A549 (cell line): Measurements from ENCODE around the gene SNX19. TPM values are rescaled to one million over a fixed set of nuclear protein-coding genes. Genes with fewer than 3 reads are reported as not detected.

Experiments
- ATAC-seq, 2 experiments: fragments of 200-7000 bp in 1 of 2; fragments of >200 bp in 1 of 2; cut with Nextera tagmentation in 1 of 2; cut with Tn5 transposase in 1 of 2; 3 replicates each; pipeline versions ENCODE4 v1.8.0 to v1.9.1; 2018 to 2020; ENCODE audit warnings: mild to moderate bottlenecking in 1 of 2, moderate library complexity in 1 of 2
- CTCF ChIA-PET: fragments of 300-600 bp; sonication (Branson Sonifier 250); formaldehyde crosslinking; extraction: SDS; loops from one replicate; lab custom pipeline; 2021; ENCODE audit warnings: antibody characterized with exemption, inconsistent platforms; lab: Yijun Ruan, JAX
- POLR2A ChIA-PET: fragments of 350-600 bp; formaldehyde crosslinking; extraction: SDS; loops from one replicate; lab custom pipeline; 2021; ENCODE audit warnings: antibody characterized with exemption, inconsistent platforms; lab: Yijun Ruan, JAX
- DNase-seq, 2 experiments: peaks; one replicate each; pipeline versions ENCODE4 v3.0.0 to v3.0.0-alpha.2; 2011 to 2016; ENCODE audit warnings: low read depth in 1 of 2, low spot score in 1 of 2
- FAIRE-seq: peaks from 2 replicates; lab custom pipeline; 2011; peaks lifted over from hg19 to GRCh38; lab: Jason Lieb, UNC
- H3K27ac ChIP-seq, 2 experiments: fragments of >200 bp; sonication (Bioruptor Twin); formaldehyde crosslinking; 3 replicates each; pipeline ENCODE4 v1.5.1; 2016 to 2017
- H3K4me1 ChIP-seq: fragments of >200 bp; sonication (Bioruptor Twin); formaldehyde crosslinking; 3 replicates; pipeline ENCODE4 v1.6.1; 2016
- H3K4me2 ChIP-seq: fragments of >200 bp; sonication (Bioruptor Twin); formaldehyde crosslinking; 3 replicates; pipeline ENCODE4 v1.6.1; 2016
- H3K4me3 ChIP-seq: fragments of >200 bp; sonication (Bioruptor Twin); formaldehyde crosslinking; 3 replicates; pipeline ENCODE4 v1.5.1; 2016
- H3K9me3 ChIP-seq: fragments of >200 bp; sonication (Bioruptor Twin); formaldehyde crosslinking; 3 replicates; pipeline ENCODE4 v1.6.1; 2016
- BCL3 ChIP-seq: fragments of >200 bp; sonication (Bioruptor Twin); formaldehyde crosslinking; IDR thresholded peaks from 3 replicates; pipeline ENCODE4 v1.6.1; 2016
- BHLHE40 ChIP-seq: IDR thresholded peaks from 2 replicates; pipeline ENCODE4 v1.6.1; 2012; ENCODE audit warnings: low read depth, low read length, inconsistent platforms
- CBX8 ChIP-seq: fragments of 200-600 bp; sonication (generic); IDR thresholded peaks from 2 replicates; pipeline ENCODE4 v1.6.1; 2016
- FOSL2 ChIP-seq, 2 experiments: fragments of 450-650 bp in 1 of 2; fragments of >200 bp in 1 of 2; sonication (Bioruptor Twin) in 1 of 2; formaldehyde crosslinking; IDR thresholded peaks; 2 replicates each; pipeline versions ENCODE4 v1.5.0 to v1.6.1; 2016 to 2020; ENCODE audit warnings: mild to moderate bottlenecking in 1 of 2, moderate library complexity in 1 of 2
- GATA3 ChIP-seq: IDR thresholded peaks from 2 replicates; pipeline ENCODE4 v1.6.1; 2012; ENCODE audit warnings: borderline replicate concordance
- HES2 ChIP-seq: fragments of >200 bp; sonication (Bioruptor Twin); formaldehyde crosslinking; IDR thresholded peaks from 2 replicates; pipeline ENCODE4 v1.6.1; 2016
- HMGXB4 ChIP-seq: fragments of 250-450 bp; sonication (Bioruptor Pico); IDR thresholded peaks from 2 replicates; pipeline ENCODE4 v1.5.0; 2021; ENCODE audit warnings: mild to moderate bottlenecking, moderate library complexity, borderline replicate concordance
- HOXA7 ChIP-seq: fragments of 250-450 bp; sonication (Bioruptor Pico); IDR thresholded peaks from 2 replicates; pipeline ENCODE4 v1.5.0; 2020; ENCODE audit warnings: mild to moderate bottlenecking, moderate library complexity
- JUN ChIP-seq, 2 experiments: fragments of >200 bp; sonication (Bioruptor Twin); formaldehyde crosslinking; IDR thresholded peaks; 2 replicates in 1 of 2; 3 replicates in 1 of 2; pipeline ENCODE4 v1.6.1; 2016 to 2017
- MAFK ChIP-seq: fragments of 450-650 bp; IDR thresholded peaks from 2 replicates; pipeline ENCODE4 v1.6.1; 2014; ENCODE audit not compliant: partially characterized antibody
- NFE2L2 ChIP-seq: fragments of 150-350 bp; conservative IDR thresholded peaks from 2 replicates; pipeline ENCODE4 v1.6.1; 2014; ENCODE audit warnings: low read length
- PHF8 ChIP-seq: fragments of 200-600 bp; sonication (generic); IDR thresholded peaks from 2 replicates; pipeline ENCODE4 v1.6.1; 2016; ENCODE audit warnings: low read depth, mild to moderate bottlenecking, antibody characterized with exemption, moderate library complexity, borderline replicate concordance
- POLR2A ChIP-seq: IDR thresholded peaks from 2 replicates; pipeline ENCODE4 v1.6.1; 2012; ENCODE audit warnings: mild to moderate bottlenecking, low read length
- RCOR1 ChIP-seq: fragments of 150-350 bp; IDR thresholded peaks from 2 replicates; pipeline ENCODE4 v1.6.1; 2014; ENCODE audit warnings: antibody characterized with exemption, low read length, low read depth
- REST ChIP-seq: fragments of 200-600 bp; sonication (generic); IDR thresholded peaks from 2 replicates; pipeline ENCODE4 v1.6.1; 2016; ENCODE audit warnings: antibody characterized with exemption, mild to moderate bottlenecking, moderate library complexity
- RFX5 ChIP-seq: fragments of 450-650 bp; IDR thresholded peaks from 2 replicates; pipeline ENCODE4 v1.7.1; 2014; ENCODE audit warnings: antibody characterized with exemption, mild to moderate bottlenecking, moderate library complexity
- SREBF2 ChIP-seq: fragments of 450-650 bp; IDR thresholded peaks from 2 replicates; pipeline ENCODE4 v1.6.1; 2014; ENCODE audit warnings: mild to moderate bottlenecking, moderate library complexity
- TP53 ChIP-seq: fragments of 250-450 bp; sonication (Bioruptor Pico); IDR thresholded peaks from 2 replicates; pipeline ENCODE4 v1.5.0; 2021; ENCODE audit warnings: mild to moderate bottlenecking, moderate library complexity
- ZSCAN20 ChIP-seq: fragments of 250-450 bp; sonication (Bioruptor Pico); IDR thresholded peaks from 2 replicates; pipeline ENCODE4 v1.8.0; 2022; ENCODE audit warnings: mild to moderate bottlenecking, moderate library complexity
- WGBS: methylation state at CpG from one replicate; pipeline ENCODE4 v1.1.6; 2017; ENCODE audit errors: missing lambda C conversion rate; 5-methylcytosine and 5-hydroxymethylcytosine counted together
- polyA plus RNA-seq, 4 experiments: library from polyadenylated mRNA; depleted of rRNA in 3 of 4; stranded (reverse); fragments of >200 nt; fragmentation: RNase III in 1 of 4; extraction: RNeasy Plus Mini Kit Qiagen cat#74134 plus additional on column Dnase treatment in 1 of 4; gene quantifications; 2 replicates in 3 of 4; 3 replicates in 1 of 4; pipeline ENCODE4 v1.2.3, GENCODE V29; 2011 to 2017

Gene SNX19
- polyA plus RNA-seq, 2 of the 4 experiments (the other 2 are of a cell fraction): 13.4 to 26.7 TPM

- POLR2A ChIA-PET: no interaction called here
- TF ChIP-seq BHLHE40: no peak
- H3K4me3 ChIP-seq: no peak overlapping the region
- no peaks in the 10 kb centered on the region for H3K9me3 ChIP-seq
- no peak for DNase-seq
- WGBS: 20% methylated on average over 5 of the region's 6 CpGs
- CTCF ChIA-PET: interaction anchor here (1.0 kb wide), 1 partner anchor 15 kb away, joined by 3 read pairs; no protein-coding TSS in a partner anchor
- no peaks in the 10 kb centered on the region for H3K4me1 ChIP-seq
- no peak for ATAC-seq
- FAIRE-seq: no peak
- H3K27ac ChIP-seq: no peak overlapping the region
- H3K4me2 ChIP-seq: no peak overlapping the region
Observed at GRCh38 chr11:130947481-130947880, 31.2 kb upstream of the SNX19 start.

- no peak for ATAC-seq
- no peak overlapping the region for H3K27ac ChIP-seq
- no peak overlapping the region for H3K4me3 ChIP-seq
- TF ChIP-seq CBX8: no peak
- TF ChIP-seq JUN (IDR thresholded peaks at IDR 0.05): no peak
- no peak for TF ChIP-seq HOXA7 (CRISPR knock-in tag)
- TF ChIP-seq REST: no peak
- no peak for TF ChIP-seq HMGXB4 (CRISPR knock-in tag)
- TF ChIP-seq BCL3: no peak
- no peak for TF ChIP-seq SREBF2
- no peak for TF ChIP-seq FOSL2 (IDR thresholded peaks at IDR 0.05)
- TF ChIP-seq FOSL2 (CRISPR knock-in tag; IDR thresholded peaks at IDR 0.05): no peak
- TF ChIP-seq HES2: no peak
- TF ChIP-seq NFE2L2: no peak
- no peak for TF ChIP-seq RFX5
- TF ChIP-seq POLR2A: no peak
- no peak for TF ChIP-seq TP53 (CRISPR knock-in tag)
- TF ChIP-seq RCOR1: no peak
- no peak for TF ChIP-seq PHF8
- no peaks in the 10 kb centered on the region for H3K4me1 ChIP-seq
- 21% methylated on average over 3 of the region's 3 CpGs for WGBS
- FAIRE-seq: no peak
- no peak overlapping the region for H3K4me2 ChIP-seq
- ChIA-PET CTCF (no interaction called here), POLR2A (no interaction called here)
- DNase-seq: no peak
- no peaks in the 10 kb centered on the region for H3K9me3 ChIP-seq
Observed at GRCh38 chr11:130947058-130947457, 30.8 kb upstream of the SNX19 start.

GRCh38 chr11:130945896-130946295 lies 29.6 kb upstream of the SNX19 start:
- no peaks in the 10 kb centered on the region for H3K9me3 ChIP-seq
- CTCF ChIA-PET: no interaction called here
- H3K4me3 ChIP-seq: no peak overlapping the region
- H3K4me2 ChIP-seq: no peak overlapping the region
- no peak for DNase-seq
- no peak for TF ChIP-seq MAFK
- TF ChIP-seq RCOR1: no peak
- TF ChIP-seq BCL3: no peak
- TF ChIP-seq ZSCAN20 (CRISPR knock-in tag): no peak
- no peak for TF ChIP-seq GATA3
- no peak for ATAC-seq
- FAIRE-seq: no peak
- no peak overlapping the region for H3K27ac ChIP-seq
- WGBS: 24% methylated on average over 9 of the region's 9 CpGs
- H3K4me1 ChIP-seq: no peaks in the 10 kb centered on the region
- POLR2A ChIA-PET: no interaction called here
